T47D (cell line): ENCODE data around the gene SPATA31C2.
"Not testable (repeated sequence)": the region's sequence is repeated elsewhere in the genome, so short reads cannot be mapped to it uniquely, and the experiment has no call there.

Source experiments
- DNase-seq, 2 experiments: peaks; one replicate each; pipeline versions ENCODE4 v3.0.0 to v3.0.0-alpha.2; 2011 to 2012; ENCODE audit warnings: low read depth in 1 of 2, low spot score in 1 of 2
- JUND ChIP-seq: IDR thresholded peaks from 2 replicates; pipeline ENCODE4 v1.6.1; 2012; ENCODE audit warnings: low read depth
- in situ Hi-C: cut with HindIII; loops from 2 replicates; pipeline ENCODE4 v1.10.0; 2016; ENCODE audit warnings: low sequenced_read_pairs, low pct_unique_long_range_greater_than_20kb

The SPATA31C2 gene

DNA sequence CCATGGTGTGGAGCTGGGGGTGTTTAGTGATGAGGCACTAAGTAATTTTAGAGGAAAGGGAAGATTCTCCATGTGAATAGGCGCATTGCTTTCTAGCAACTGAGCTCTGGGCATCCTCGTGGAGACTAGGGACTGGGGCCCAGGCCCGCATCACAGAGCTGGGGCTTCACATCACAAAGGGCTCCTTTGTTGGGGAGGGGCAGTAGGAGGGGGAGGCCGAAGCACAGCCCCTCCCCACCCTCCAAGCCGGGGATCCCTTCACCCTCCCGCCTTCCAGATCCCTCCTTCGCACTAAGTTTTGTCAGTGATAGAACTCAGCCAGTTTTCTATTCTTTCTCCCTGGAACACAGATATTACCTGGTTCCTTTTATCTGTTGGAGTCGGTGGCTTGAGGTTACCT, at the start of gene SPATA31C2:
SPATA31C2 (minus strand) TSS at position 101 of the 400 bp plus-strand sequence; CDS start at position 72, 29 bp downstream.
- DNase-seq, in situ Hi-C loops: not testable (repeated sequence)

- no peak for DNase-seq
- TF ChIP-seq JUND: no peak
- in situ Hi-C loops: no loop called here
Observed at GRCh38 chr9:88187631-88188030, 49.4 kb upstream of the SPATA31C2 start.

DNA sequence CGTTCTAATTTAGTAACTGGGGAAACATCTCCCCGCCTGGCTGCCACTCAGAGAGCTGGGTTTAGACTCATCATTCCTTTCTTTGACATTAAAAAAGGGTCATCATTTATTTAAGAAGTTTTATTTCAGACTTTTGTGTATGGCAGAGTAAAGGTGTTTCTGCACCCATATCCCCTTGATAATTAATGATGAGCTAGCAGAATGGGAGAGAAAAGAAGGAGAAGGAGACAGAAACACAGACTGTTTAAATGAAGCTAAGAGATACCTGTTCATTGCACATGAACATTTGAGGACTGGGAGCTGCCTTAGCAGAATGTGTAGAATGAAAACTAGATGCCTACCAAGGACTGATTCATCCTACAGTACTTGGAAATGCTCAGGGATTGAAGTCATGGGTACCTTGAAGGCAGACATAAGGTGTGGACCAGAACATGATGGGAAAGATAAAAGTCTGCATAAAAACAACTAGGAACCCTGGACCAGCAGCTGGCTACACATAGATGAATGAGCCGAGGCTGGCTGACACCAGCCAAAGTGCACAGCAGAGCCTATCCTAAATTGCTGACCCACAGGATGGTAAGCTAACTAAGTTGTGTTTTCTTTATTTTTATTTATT, 48.3 kb upstream of the SPATA31C2 start:
- no peak for TF ChIP-seq JUND
- in situ Hi-C loops: no loop called here
- DNase-seq: no peak

DNA sequence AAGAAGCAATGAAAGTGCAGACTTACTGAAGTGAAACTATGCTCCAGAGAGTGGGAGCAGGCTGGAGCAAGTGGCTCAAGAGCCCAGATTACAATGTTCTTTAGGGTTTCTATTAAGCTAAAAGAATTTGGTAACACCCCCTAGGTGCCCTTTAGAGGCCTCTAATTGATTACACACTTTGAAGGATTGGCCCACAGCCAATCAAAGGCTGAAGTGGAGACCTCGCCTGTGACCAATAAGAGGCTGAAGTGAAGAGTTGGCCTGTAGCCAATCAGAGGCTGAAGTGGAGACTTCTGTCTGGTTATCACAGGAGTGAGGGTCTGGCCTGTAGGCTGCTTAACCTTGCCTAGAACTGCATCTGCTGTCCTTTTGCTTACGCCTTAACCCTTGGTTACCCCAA, 46.7 kb upstream of the SPATA31C2 start:
- TF ChIP-seq JUND: no peak
- DNase-seq: no peak
- in situ Hi-C loops: no loop called here

GRCh38 chr9:88183798-88184495, 45.7 kb upstream of the SPATA31C2 start:
- in situ Hi-C loops: no loop called here
- no peak for TF ChIP-seq JUND
- no peak for DNase-seq

GRCh38 chr9:88182501-88182900, 44.2 kb upstream of the SPATA31C2 start:
- TF ChIP-seq JUND: no peak
- DNase-seq: no peak
- in situ Hi-C loops: no loop called here

DNA sequence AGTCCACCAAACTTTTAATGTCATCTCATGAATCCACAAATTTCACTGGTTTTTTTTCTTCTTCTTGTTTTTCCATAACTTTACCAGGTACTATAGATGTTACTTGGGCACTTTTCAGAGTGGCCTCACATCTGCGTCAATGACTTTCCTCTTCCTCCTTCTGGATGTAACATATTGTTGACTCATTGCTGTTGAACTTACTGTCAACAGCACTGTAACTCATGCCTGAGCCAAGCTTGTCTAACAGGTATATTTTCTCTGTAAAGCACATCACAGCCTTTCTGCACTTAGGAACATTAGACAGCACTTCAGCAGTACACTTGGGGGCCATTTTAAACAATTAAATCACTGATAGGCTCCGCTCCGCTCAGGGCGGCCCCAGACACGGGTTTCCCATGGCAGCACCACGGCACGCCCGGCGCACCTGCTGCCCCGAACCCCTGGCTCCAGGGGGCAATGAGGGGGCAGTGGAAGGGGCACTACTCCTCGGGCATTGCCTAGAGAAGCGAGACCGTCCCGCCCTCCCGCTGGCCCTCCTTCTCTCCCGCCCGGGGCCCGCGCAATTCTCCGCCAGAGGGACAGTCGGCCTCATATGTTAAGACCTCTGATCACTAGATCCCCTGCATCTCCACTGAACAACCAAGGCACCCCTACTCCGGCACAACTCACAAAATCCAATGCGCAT, 41.9 kb upstream of the SPATA31C2 start:
- TF ChIP-seq JUND: no peak
- in situ Hi-C loops: no loop called here
- peak in 1 of 2 experiments; percentile 29 for DNase-seq

DNA sequence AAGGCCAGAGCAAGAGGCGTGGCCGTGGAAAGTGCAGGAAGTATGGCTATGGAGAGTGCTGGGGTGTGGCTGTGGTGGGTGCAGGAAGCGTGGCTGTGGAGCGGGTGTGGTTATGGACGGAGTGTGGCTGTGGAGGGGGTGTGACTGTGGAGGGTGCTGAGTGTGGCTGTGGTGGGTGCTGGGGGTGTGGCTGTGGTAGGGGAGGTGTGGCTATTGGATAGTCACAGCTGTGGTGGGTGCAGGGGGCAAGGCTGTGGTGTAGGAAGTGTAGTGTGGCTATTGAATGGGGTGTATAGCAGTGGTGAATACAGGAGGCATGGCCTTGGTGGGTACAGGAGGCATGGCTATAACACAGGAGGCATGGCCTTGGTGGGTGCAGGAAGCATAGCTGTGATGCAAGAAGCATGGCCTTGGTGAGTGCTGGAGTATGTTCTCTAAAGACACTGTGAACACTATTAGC, 40.8 kb upstream of the SPATA31C2 start:
- in situ Hi-C loops: no loop called here
- no peak for TF ChIP-seq JUND

GRCh38 chr9:88178641-88179040, 40.4 kb upstream of the SPATA31C2 start:
- DNase-seq: no peak
- in situ Hi-C loops: no loop called here
- TF ChIP-seq JUND: no peak

More for the DNA sequence above, 40.8 kb upstream of the SPATA31C2 start:
- DNase-seq: no peak

DNA sequence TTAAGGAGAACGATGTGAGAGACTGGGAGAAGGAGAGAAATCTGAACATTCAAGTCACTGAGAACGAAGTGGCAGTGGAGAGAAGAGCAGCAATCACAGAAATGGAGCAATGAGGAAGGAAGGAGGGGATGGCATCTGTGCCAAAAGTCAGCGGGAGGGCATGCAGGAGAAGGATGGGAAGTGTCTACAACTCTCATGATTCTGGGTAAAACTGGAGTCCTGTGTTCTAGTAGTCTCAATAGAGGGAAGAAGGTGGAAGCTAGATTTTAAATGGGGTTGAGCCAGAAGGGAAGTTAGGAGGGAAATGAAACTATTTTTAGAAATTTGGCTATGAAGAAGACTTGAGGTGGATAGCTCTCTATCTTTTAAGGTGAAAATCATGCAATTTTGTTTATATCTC, 39.1 kb upstream of the SPATA31C2 start:
- DNase-seq: no peak
- in situ Hi-C loops: no loop called here
- TF ChIP-seq JUND: no peak

GRCh38 chr9:88174324-88174723, 36.0 kb upstream of the SPATA31C2 start:
- no peak for TF ChIP-seq JUND
- in situ Hi-C loops: no loop called here
- DNase-seq: peak in 1 of 2 experiments; percentile 54

GRCh38 chr9:88173378-88173999, 35.2 kb upstream of the SPATA31C2 start:
- peak in 1 of 2 experiments; percentile 80 for DNase-seq
- no peak for TF ChIP-seq JUND
- in situ Hi-C loops: no loop called here

DNA sequence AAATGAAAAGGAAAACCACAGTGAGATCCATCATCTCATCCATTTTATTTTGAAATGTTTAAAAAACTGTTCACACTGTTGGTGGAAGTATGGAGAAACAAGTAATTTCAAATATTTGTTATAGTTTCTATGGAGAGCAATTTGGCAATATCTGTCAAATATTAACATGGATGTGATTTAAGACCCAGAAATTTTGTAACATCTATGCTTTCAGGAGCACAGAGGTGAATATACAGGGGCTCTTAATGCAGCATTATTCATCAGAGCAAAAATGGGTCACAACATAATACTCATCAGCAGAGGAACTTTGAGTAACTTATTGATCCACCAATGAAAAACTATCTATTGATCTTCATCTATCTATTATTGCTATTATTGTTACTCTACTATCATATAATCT, 31.4 kb upstream of the SPATA31C2 start:
- TF ChIP-seq JUND: no peak
- in situ Hi-C loops: no loop called here
- DNase-seq: no peak
